PC-9 (cell line): ENCODE measurements around the gene FRMD7.

Source experiments
- EZH2 ChIP-seq: fragments of 200-600 bp; sonication (generic); IDR thresholded peaks from 2 replicates; pipeline ENCODE4 v1.8.0; 2017; ENCODE audit warnings: antibody characterized with exemption, low read depth
- TF ChIP-seq, protein P1 (sequence below): fragments of 200-600 bp; sonication (generic); conservative IDR thresholded peaks from 2 replicates; pipeline ENCODE4 v1.6.1; 2017; ENCODE audit warnings: mixed run types, antibody characterized with exemption, mild to moderate bottlenecking, moderate library complexity

DNA sequence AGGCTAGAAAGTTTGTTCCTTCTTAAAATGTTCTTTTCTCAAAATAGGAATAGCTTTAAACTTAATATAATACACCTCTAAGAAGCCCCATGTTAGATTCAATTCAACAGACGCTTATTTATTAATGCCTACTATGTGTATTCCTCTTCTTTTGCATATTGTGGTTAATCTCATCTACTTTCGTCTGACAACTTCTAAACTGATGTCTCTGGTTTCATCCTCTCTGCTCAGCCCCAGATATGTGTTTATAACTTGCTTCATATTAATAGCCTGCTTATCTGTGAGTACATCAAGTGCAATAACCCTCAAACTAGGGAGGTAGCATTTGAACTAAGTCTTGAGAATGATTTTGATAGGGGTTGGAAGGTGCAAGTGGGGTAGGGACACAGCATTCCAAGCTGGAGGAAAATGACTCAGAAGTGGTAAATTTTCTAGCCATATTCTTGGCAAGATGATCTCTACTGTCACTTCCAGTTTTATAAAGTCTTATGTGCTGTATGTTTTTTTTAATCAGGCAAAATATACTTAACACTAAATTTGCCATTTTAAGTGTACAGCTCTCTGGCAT is 67.8 kb downstream of the FRMD7 start:
- TF ChIP-seq EZH2, result no peak
- TF ChIP-seq, protein P1, sequence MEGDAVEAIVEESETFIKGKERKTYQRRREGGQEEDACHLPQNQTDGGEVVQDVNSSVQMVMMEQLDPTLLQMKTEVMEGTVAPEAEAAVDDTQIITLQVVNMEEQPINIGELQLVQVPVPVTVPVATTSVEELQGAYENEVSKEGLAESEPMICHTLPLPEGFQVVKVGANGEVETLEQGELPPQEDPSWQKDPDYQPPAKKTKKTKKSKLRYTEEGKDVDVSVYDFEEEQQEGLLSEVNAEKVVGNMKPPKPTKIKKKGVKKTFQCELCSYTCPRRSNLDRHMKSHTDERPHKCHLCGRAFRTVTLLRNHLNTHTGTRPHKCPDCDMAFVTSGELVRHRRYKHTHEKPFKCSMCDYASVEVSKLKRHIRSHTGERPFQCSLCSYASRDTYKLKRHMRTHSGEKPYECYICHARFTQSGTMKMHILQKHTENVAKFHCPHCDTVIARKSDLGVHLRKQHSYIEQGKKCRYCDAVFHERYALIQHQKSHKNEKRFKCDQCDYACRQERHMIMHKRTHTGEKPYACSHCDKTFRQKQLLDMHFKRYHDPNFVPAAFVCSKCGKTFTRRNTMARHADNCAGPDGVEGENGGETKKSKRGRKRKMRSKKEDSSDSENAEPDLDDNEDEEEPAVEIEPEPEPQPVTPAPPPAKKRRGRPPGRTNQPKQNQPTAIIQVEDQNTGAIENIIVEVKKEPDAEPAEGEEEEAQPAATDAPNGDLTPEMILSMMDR, result no peak
